B cell (primary cell): Measurements from ENCODE around the gene USE1. TPM values are rescaled to one million over a fixed set of nuclear protein-coding genes. Genes with fewer than 3 reads are reported as not detected.

Experiments used
- ATAC-seq: fragments of 200-7000 bp; cut with Tn5 transposase; one replicate; pipeline ENCODE4 v1.10.0; 2021; ENCODE audit warnings: low read depth, mild to moderate bottlenecking, moderate number of reproducible peaks, moderate library complexity
- CTCF ChIA-PET: fragments of 350-600 bp; sonication (Branson Sonifier 250); formaldehyde crosslinking; loops from one replicate; lab custom pipeline; 2021; ENCODE audit warnings: antibody characterized with exemption, inconsistent platforms; lab: Charles Lee
- POLR2A ChIA-PET: fragments of 350-600 bp; sonication (Branson Sonifier 250); formaldehyde crosslinking; loops from one replicate; lab custom pipeline; 2021; ENCODE audit warnings: antibody characterized with exemption; lab: Charles Lee
- DNase-seq: peaks from one replicate; pipeline ENCODE4 v3.0.0; 2013
- H2AFZ ChIP-seq: 2 replicates; pipeline ENCODE4 v1.6.1; 2012; ENCODE audit warnings: mild to moderate bottlenecking, low read depth, low read length; ENCODE audit not compliant: insufficient read depth, poor library complexity, severe bottlenecking
- H3K27ac ChIP-seq, 2 donors: 1 replicate in 1 of 2; 2 replicates in 1 of 2; pipeline ENCODE4 v1.5.1; 2012 to 2013; ENCODE audit warnings: low read length in 2 of 2, mild to moderate bottlenecking in 2 of 2, moderate library complexity in 1 of 2
- H3K27me3 ChIP-seq, 4 experiments: fragments of 200-600 bp in 1 of 4; sonication (generic) in 1 of 4; replicated peaks in 1 of 4; 1 replicate in 2 of 4; 2 replicates in 2 of 4; pipeline versions ENCODE4 v1.6.1 to v1.7.0; 2013 to 2016; ENCODE audit warnings: low read length in 3 of 4, mild to moderate bottlenecking in 2 of 4, mixed read lengths in 1 of 4, moderate library complexity in 1 of 4; ENCODE audit not compliant: insufficient read depth in 4 of 4, control insufficient read depth in 3 of 4; ENCODE audit errors: control extremely low read depth in 1 of 4
- H3K36me3 ChIP-seq, 2 experiments: replicated peaks in 1 of 2; 1 replicate in 1 of 2; 2 replicates in 1 of 2; pipeline versions ENCODE4 v1.6.1 to v1.7.1; 2013; ENCODE audit warnings: low read length in 1 of 2; ENCODE audit not compliant: insufficient read depth in 2 of 2, control insufficient read depth in 1 of 2; ENCODE audit errors: control extremely low read depth in 1 of 2, extremely low read depth in 1 of 2
- H3K4me1 ChIP-seq, 2 donors: fragments of 200-600 bp in 1 of 2; sonication (generic) in 1 of 2; 1 replicate in 1 of 2; 2 replicates in 1 of 2; pipeline versions ENCODE4 v1.5.1 to v1.6.1; 2013 to 2017; ENCODE audit warnings: low read length in 2 of 2; ENCODE audit not compliant: control insufficient read depth in 2 of 2, insufficient read depth in 2 of 2
- H3K4me2 ChIP-seq: replicated peaks from 2 replicates; pipeline ENCODE3; 2012; ENCODE audit warnings: mild to moderate bottlenecking, low read depth, low read length; ENCODE audit not compliant: poor library complexity, severe bottlenecking
- H3K4me3 ChIP-seq, 5 experiments: fragments of 200-600 bp in 1 of 5; sonication (generic) in 1 of 5; 1 replicate in 3 of 5; 2 replicates in 2 of 5; pipeline versions ENCODE4 v1.5.1 to v1.7.0; 2011 to 2016; ENCODE audit warnings: low read length in 4 of 5, mild to moderate bottlenecking in 4 of 5, low read depth in 2 of 5, control low read depth in 1 of 5, moderate library complexity in 1 of 5; ENCODE audit not compliant: insufficient read depth in 1 of 5; ENCODE audit errors: control extremely low read depth in 1 of 5, extremely low read depth in 1 of 5
- H3K79me2 ChIP-seq: fragments of 200-600 bp; sonication (generic); one replicate; pipeline ENCODE4 v1.6.0; 2016; ENCODE audit warnings: low read length; ENCODE audit not compliant: control insufficient read depth, insufficient read depth
- H3K9ac ChIP-seq: fragments of 200-600 bp; sonication (generic); 2 replicates; pipeline ENCODE4 v1.6.1; 2017; ENCODE audit warnings: mild to moderate bottlenecking, low read length, moderate library complexity
- H3K9me3 ChIP-seq, 3 donors: one replicate each; pipeline versions ENCODE4 v1.6.1 to v1.7.1; 2013; ENCODE audit warnings: low read length in 2 of 3; ENCODE audit not compliant: control insufficient read depth in 2 of 3, insufficient read depth in 1 of 3; ENCODE audit errors: control extremely low read depth in 1 of 3
- H4K20me1 ChIP-seq: 2 replicates; pipeline ENCODE4 v1.6.0; 2012; ENCODE audit warnings: mild to moderate bottlenecking, low read length; ENCODE audit not compliant: insufficient read depth, control insufficient read depth, poor library complexity, severe bottlenecking
- H3K27ac Mint-ChIP-seq: one replicate; pipeline ENCODE4 v1.8.0; 2021; ENCODE audit warnings: mixed read lengths
- H3K27me3 Mint-ChIP-seq: one replicate; pipeline ENCODE4 v1.8.0; 2021; ENCODE audit warnings: mixed read lengths
- H3K4me1 Mint-ChIP-seq: one replicate; pipeline ENCODE4 v1.8.0; 2021; ENCODE audit warnings: mixed read lengths
- H3K4me3 Mint-ChIP-seq: one replicate; pipeline ENCODE4 v1.8.0; 2021; ENCODE audit warnings: mixed read lengths
- H3K9me3 Mint-ChIP-seq: one replicate; pipeline ENCODE4 v1.8.0; 2022; ENCODE audit warnings: mixed read lengths; ENCODE audit not compliant: insufficient read depth
- CTCF ChIP-seq: fragments of 200-600 bp; IDR thresholded peaks from one replicate; pipeline ENCODE4 v1.8.0; 2022; ENCODE audit warnings: antibody characterized with exemption, mild to moderate bottlenecking
- EZH2 ChIP-seq: IDR thresholded peaks from 2 replicates; pipeline ENCODE4 v1.6.1; 2012; ENCODE audit warnings: borderline replicate concordance, low read depth, mild to moderate bottlenecking, moderate library complexity, low read length; ENCODE audit not compliant: insufficient read depth, poor library complexity, severe bottlenecking
- WGBS: methylation state at CpG from one replicate; pipeline ENCODE4 v1.1.5; 2013; ENCODE audit warnings: missing lambda C conversion rate; ENCODE audit not compliant: insufficient coverage; 5-methylcytosine and 5-hydroxymethylcytosine counted together
- intact Hi-C: fragments of 100-400 bp; cut with micrococcal nuclease; formaldehyde crosslinking; loops from one replicate; pipeline ENCODE4 v1.10.0; 2022
- polyA plus RNA-seq: library from polyadenylated mRNA; depleted of rRNA; stranded (reverse); fragments of >200 nt; gene quantifications from 2 replicates; pipeline ENCODE4 v1.2.3, GENCODE V29; 2012
- total RNA-seq, 2 donors: library from RNA; stranded (reverse); fragments of 120-200 nt in 1 of 2; gene quantifications; 1 replicate in 1 of 2; 2 replicates in 1 of 2; pipeline versions ENCODE4 v1.2.3 to v1.2.4, GENCODE V29; 2013 to 2022

USE1 gene
- total and polyA plus RNA-seq, 2 donors (not counting 1 experiment from before 2014, with no cell fraction given) = 48.3 to 49.5 TPM

GRCh38 chr19:17235971-17236777 lies 21.0 kb downstream of the USE1 start:
- no peak overlapping the region for H3K27ac ChIP-seq
- no peaks in the 10 kb centered on the region for H3K36me3 ChIP-seq
- DNase-seq (peak; percentile 18), ATAC-seq (no peak)
- no peaks in the 10 kb centered on the region for H4K20me1 ChIP-seq
- peak overlapping the region; percentile 98 for H3K4me2 ChIP-seq
- H3K9ac ChIP-seq = peak overlapping the region; percentile 70
- Mint-ChIP-seq H3K4me3 (peak overlapping the region; percentile 80), H3K27me3 (no peaks in the 10 kb centered on the region), H3K4me1 (peaks cover 10% of the 10 kb centered on the region), H3K27ac (no peak overlapping the region), H3K9me3 (no peaks in the 10 kb centered on the region)
- WGBS = no CpG with 5 or more reads among the region's 27 CpGs
- H3K79me2 ChIP-seq = peaks cover 7% of the 10 kb centered on the region
- TF ChIP-seq CTCF (no peak), EZH2 (no peak)
- POLR2A ChIA-PET = interaction anchor here (0.8 to 1.6 kb wide), 6 partner anchors 9 to 47 kb away, joined by 3 to 5 read pairs (median 4); partner anchors contain the start of gene USE1
- H3K4me3 ChIP-seq = peak overlapping the region in 3 of 5 experiments; percentile 56 to 69 (median 61)
- intact Hi-C loops = loop anchor here (1.0 kb wide), 3 partner anchors 9 to 21 kb away; partner anchors contain the start of genes NR2F6, OCEL1 and USE1
- peaks cover 8 to 11% of the 10 kb centered on the region in 2 donors for H3K4me1 ChIP-seq
- no peaks in the 10 kb centered on the region for H3K27me3 ChIP-seq
- peaks cover 0 to 4% (median 0%) of the 10 kb centered on the region in 3 donors for H3K9me3 ChIP-seq
- CTCF ChIA-PET = interaction anchor here (0.7 to 2.7 kb wide), 23 partner anchors 8 to 521 kb away, joined by 3 to 19 read pairs (median 6); partner anchors contain the start of genes BABAM1, MRPL34, MVB12A and OCEL1
- H2AFZ ChIP-seq = peak overlapping the region; percentile 95
